CD4-positive, alpha-beta T cell (primary cell): ENCODE measurements around the gene PARP16. TPM values are rescaled to one million over a fixed set of nuclear protein-coding genes. Genes with fewer than 3 reads are reported as not detected.

ENCODE experiments used
- ATAC-seq: fragments of 200-7000 bp; cut with Tn5 transposase; one replicate; pipeline ENCODE4 v1.10.0; 2022; ENCODE audit warnings: mild to moderate bottlenecking; ENCODE audit not compliant: poor library complexity
- CTCF ChIA-PET: fragments of 350-600 bp; sonication (Branson Sonifier 250); formaldehyde crosslinking; loops from one replicate; lab custom pipeline; 2021; ENCODE audit warnings: antibody characterized with exemption, inconsistent platforms; lab: Charles Lee
- POLR2A ChIA-PET: fragments of 350-600 bp; sonication (Branson Sonifier 250); formaldehyde crosslinking; loops from one replicate; lab custom pipeline; 2021; ENCODE audit warnings: antibody characterized with exemption, inconsistent platforms; lab: Charles Lee
- DNase-seq, 14 experiments: peaks; one replicate each; pipeline ENCODE4 v3.0.0-alpha.2; 2013 to 2020; ENCODE audit warnings: mixed read lengths in 2 of 14
- H3K27ac ChIP-seq, 2 donors: one replicate each; pipeline versions ENCODE4 v1.5.1 to v1.7.0; 2013; ENCODE audit warnings: low read length in 2 of 2, low read depth in 1 of 2, mild to moderate bottlenecking in 1 of 2
- H3K27me3 ChIP-seq, 2 experiments: 1 replicate in 1 of 2; 2 replicates in 1 of 2; pipeline versions ENCODE4 v1.6.1 to v1.7.0; 2013; ENCODE audit warnings: low read length in 2 of 2, control low read depth in 1 of 2, mild to moderate bottlenecking in 1 of 2, moderate library complexity in 1 of 2; ENCODE audit not compliant: insufficient read depth in 2 of 2, control insufficient read depth in 1 of 2
- H3K36me3 ChIP-seq: one replicate; pipeline ENCODE4 v1.6.1; 2013; ENCODE audit warnings: low read length, control low read depth; ENCODE audit not compliant: insufficient read depth
- H3K4me1 ChIP-seq: one replicate; pipeline ENCODE4 v1.6.1; 2013; ENCODE audit warnings: low read length, control low read depth; ENCODE audit not compliant: insufficient read depth
- H3K4me3 ChIP-seq: one replicate; pipeline ENCODE4 v1.5.1; 2013; ENCODE audit warnings: mild to moderate bottlenecking, low read length, moderate library complexity
- H3K9me3 ChIP-seq, 2 experiments: 1 replicate in 1 of 2; 2 replicates in 1 of 2; pipeline versions ENCODE4 v1.6.1 to v1.7.0; 2013; ENCODE audit warnings: low read length in 2 of 2, mild to moderate bottlenecking in 2 of 2, control low read depth in 1 of 2, moderate library complexity in 1 of 2; ENCODE audit not compliant: control insufficient read depth in 1 of 2, insufficient read depth in 1 of 2
- H3K27ac Mint-ChIP-seq: one replicate; pipeline ENCODE4 v1.8.0; 2020; ENCODE audit warnings: mixed read lengths
- H3K27me3 Mint-ChIP-seq: one replicate; pipeline ENCODE4 v1.8.0; 2021; ENCODE audit warnings: mixed read lengths
- H3K36me3 Mint-ChIP-seq: one replicate; pipeline ENCODE4 v1.8.0; 2021; ENCODE audit warnings: low read depth, mixed read lengths
- H3K4me1 Mint-ChIP-seq: one replicate; pipeline ENCODE4 v1.8.0; 2021; ENCODE audit warnings: low read depth, mixed read lengths
- H3K4me3 Mint-ChIP-seq: one replicate; pipeline ENCODE4 v1.8.0; 2020; ENCODE audit warnings: mild to moderate bottlenecking, mixed read lengths
- H3K9me3 Mint-ChIP-seq: one replicate; pipeline ENCODE4 v1.8.0; 2020; ENCODE audit warnings: mixed read lengths
- intact Hi-C, 2 experiments: fragments of 100-400 bp; cut with DNase I in 1 of 2; cut with micrococcal nuclease in 1 of 2; formaldehyde crosslinking; loops; one replicate each; pipeline versions ENCODE4 v1.15.1 to v1.9.0; 2023 to 2025; cut with DNase I, micrococcal nuclease
- total RNA-seq, 174 experiments: library from RNA in 2 of 174; stranded (reverse) in 2 of 174; gene quantifications; one replicate each; pipeline ENCODE4 v1.2.3 and lab custom pipeline; 2021 to 2026
- TF ChIP-seq, protein P1 (sequence below): fragments of 200-600 bp; IDR thresholded peaks from one replicate; pipeline ENCODE4 v1.8.0; 2022; ENCODE audit warnings: antibody characterized with exemption, mild to moderate bottlenecking

PARP16 gene
- total RNA-seq, 2 experiments from 2014 or later: 11.3 to 12.9 TPM

DNA sequence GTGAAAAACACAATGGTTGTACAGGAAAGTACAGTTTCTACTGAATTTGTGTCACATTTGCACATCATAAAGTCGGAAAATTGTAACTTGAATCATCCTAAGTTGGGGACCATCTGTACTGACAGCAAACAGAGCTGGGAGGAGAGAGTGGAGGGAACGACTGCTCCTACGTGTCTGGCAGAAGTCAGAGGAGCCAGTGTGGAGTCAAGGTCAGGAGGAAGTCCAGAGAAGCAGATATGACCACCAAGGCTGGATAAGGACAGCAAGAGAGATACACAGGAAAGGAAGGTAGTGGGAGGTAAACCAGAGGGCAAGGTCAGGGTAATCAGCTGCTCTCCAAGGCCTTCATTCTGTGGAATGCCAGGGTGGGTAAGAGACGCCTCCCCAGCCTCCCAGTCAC lies 72.7 kb downstream of the PARP16 start:
- ChIA-PET POLR2A (no interaction called here), CTCF (no interaction called here)
- H3K4me1 Mint-ChIP-seq: no peaks in the 10 kb centered on the region
- H3K4me1 ChIP-seq: no peaks in the 10 kb centered on the region
- no peaks in the 10 kb centered on the region for H3K9me3 Mint-ChIP-seq
- TF ChIP-seq, protein P1, sequence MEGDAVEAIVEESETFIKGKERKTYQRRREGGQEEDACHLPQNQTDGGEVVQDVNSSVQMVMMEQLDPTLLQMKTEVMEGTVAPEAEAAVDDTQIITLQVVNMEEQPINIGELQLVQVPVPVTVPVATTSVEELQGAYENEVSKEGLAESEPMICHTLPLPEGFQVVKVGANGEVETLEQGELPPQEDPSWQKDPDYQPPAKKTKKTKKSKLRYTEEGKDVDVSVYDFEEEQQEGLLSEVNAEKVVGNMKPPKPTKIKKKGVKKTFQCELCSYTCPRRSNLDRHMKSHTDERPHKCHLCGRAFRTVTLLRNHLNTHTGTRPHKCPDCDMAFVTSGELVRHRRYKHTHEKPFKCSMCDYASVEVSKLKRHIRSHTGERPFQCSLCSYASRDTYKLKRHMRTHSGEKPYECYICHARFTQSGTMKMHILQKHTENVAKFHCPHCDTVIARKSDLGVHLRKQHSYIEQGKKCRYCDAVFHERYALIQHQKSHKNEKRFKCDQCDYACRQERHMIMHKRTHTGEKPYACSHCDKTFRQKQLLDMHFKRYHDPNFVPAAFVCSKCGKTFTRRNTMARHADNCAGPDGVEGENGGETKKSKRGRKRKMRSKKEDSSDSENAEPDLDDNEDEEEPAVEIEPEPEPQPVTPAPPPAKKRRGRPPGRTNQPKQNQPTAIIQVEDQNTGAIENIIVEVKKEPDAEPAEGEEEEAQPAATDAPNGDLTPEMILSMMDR: no peak
- H3K27me3 ChIP-seq: no peaks in the 10 kb centered on the region
- H3K36me3 ChIP-seq: no peaks in the 10 kb centered on the region
- ATAC-seq: no peak
- DNase-seq: no peak
- no peak overlapping the region for H3K4me3 ChIP-seq
- H3K27ac ChIP-seq: no peak overlapping the region
- H3K27ac Mint-ChIP-seq: no peak overlapping the region
- no peaks in the 10 kb centered on the region for H3K27me3 Mint-ChIP-seq
- no peaks in the 10 kb centered on the region for H3K9me3 ChIP-seq
- H3K4me3 Mint-ChIP-seq: no peak overlapping the region
- intact Hi-C loops: no loop called here
- H3K36me3 Mint-ChIP-seq: no peaks in the 10 kb centered on the region

DNA sequence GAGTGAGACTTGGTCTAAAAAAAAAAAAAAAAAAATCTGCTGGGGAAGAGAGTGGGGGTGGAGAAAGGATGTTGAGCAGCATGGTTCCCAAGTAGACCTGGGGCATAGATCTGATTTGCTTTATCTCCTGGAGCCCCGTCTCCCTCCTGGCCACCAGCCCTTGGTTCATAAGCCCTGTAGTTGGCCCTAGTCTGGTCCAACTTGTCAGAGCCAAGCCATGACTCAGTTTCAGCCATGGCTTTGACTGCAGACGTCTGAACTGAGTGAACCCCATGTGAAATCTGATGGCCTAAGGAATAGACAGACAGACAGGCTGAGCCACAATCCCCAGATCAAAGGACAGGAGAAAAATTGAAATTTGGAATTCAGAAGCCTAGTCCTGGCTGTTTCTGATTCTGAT lies 73.4 kb downstream of the PARP16 start:
- intact Hi-C loops: no loop called here

GRCh38 chr15:65212097-65212496 lies 74.6 kb downstream of the PARP16 start:
- Mint-ChIP-seq H3K4me1 (no peaks in the 10 kb centered on the region), H3K27me3 (no peaks in the 10 kb centered on the region), H3K9me3 (no peaks in the 10 kb centered on the region), H3K27ac (no peak overlapping the region), H3K36me3 (no peaks in the 10 kb centered on the region), H3K4me3 (no peak overlapping the region)
- TF ChIP-seq, protein P1: peak; percentile 39
- ATAC-seq (peak; percentile 54), DNase-seq (peak in 7 of 14 experiments; percentile 11 to 62 (median 38))
- ChIA-PET POLR2A (no interaction called here), CTCF (interaction anchor here (1.6 kb wide), 1 partner anchor 86 kb away, joined by 4 read pairs; no protein-coding TSS in a partner anchor)
- Histone ChIP-seq H3K4me1 (no peaks in the 10 kb centered on the region), H3K4me3 (no peak overlapping the region), H3K36me3 (no peaks in the 10 kb centered on the region), H3K27ac (no peak overlapping the region), H3K9me3 (no peaks in the 10 kb centered on the region), H3K27me3 (no peaks in the 10 kb centered on the region)
- intact Hi-C loops: no loop called here

More for the DNA sequence above, 73.4 kb downstream of the PARP16 start:
- Mint-ChIP-seq H3K27ac (no peak overlapping the region), H3K9me3 (no peaks in the 10 kb centered on the region), H3K4me1 (no peaks in the 10 kb centered on the region), H3K4me3 (no peak overlapping the region), H3K36me3 (no peaks in the 10 kb centered on the region), H3K27me3 (no peaks in the 10 kb centered on the region)
- ATAC-seq (no peak), DNase-seq (no peak)
- no peaks in the 10 kb centered on the region for H3K27me3 ChIP-seq
- ChIA-PET CTCF (no interaction called here), POLR2A (no interaction called here)
- no peak overlapping the region for H3K4me3 ChIP-seq
- H3K4me1 ChIP-seq: no peaks in the 10 kb centered on the region
- no peaks in the 10 kb centered on the region for H3K9me3 ChIP-seq
- no peaks in the 10 kb centered on the region for H3K36me3 ChIP-seq
- no peak overlapping the region for H3K27ac ChIP-seq
- TF ChIP-seq, protein P1: no peak
